ENCODE results near the gene SNX14.

Gene SNX14

DNA sequence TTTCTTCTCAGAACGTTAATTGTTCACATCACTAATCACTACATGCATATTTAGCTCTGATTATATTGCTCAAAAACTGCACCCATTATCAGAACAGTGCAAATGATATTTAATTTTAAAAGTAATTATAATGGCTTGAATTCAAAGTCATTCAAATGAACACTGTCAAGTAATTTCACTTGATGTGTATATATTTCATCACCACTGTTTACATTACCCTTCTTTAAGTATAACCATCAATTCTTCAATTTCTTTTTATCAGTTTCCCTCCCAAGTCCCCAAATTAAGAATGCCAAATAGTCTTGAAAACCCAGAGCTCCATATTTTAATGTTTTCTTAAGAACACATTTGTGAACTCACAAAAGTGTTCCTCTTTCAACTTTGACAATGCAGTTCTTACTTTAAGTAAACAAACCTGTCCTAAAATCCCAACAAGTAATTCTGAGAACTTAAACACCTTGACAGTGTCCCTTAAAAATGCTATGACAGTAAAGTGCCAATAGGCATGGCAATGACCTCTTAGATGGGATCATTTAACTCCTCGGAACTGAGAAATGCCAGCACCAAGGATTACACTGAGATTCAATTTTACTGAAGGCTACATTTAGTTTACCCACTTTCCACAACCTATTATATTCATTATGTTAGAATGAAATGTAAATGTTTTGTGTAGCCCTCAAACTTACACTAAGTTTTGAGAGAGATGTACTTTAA, 16.7 kb upstream of the SNX14 start:
- TF ChIP-seq REST (IDR thresholded peaks at IDR 0.05; ENCODE audit: low read depth) (no peak), EGR1 (IDR thresholded peaks at IDR 0.05) (no peak), TAF1 (IDR thresholded peaks at IDR 0.05; ENCODE audit: low read depth) (no peak), EP300 (IDR thresholded peaks at IDR 0.05; ENCODE audit: borderline replicate concordance) (no peak), RAD21 (IDR thresholded peaks at IDR 0.05; ENCODE audit: low read depth) (no peak), YY1 (IDR thresholded peaks at IDR 0.05; ENCODE audit: low read depth) (no peak), CEBPB (IDR thresholded peaks at IDR 0.05) (no peak), ZBTB7A (IDR thresholded peaks at IDR 0.05; ENCODE audit: low read depth) (no peak), TEAD4 (IDR thresholded peaks at IDR 0.05) (no peak), TCF12 (IDR thresholded peaks at IDR 0.05; ENCODE audit: low read depth) (no peak), FOXM1 (IDR thresholded peaks at IDR 0.05; ENCODE audit: borderline replicate concordance, low read depth) (no peak), USF1 (IDR thresholded peaks at IDR 0.05) (no peak), NFIC (IDR thresholded peaks at IDR 0.05) (no peak), CREB1 (IDR thresholded peaks at IDR 0.05; ENCODE audit: low read depth) (no peak)
- TF ChIP-seq, protein P1, sequence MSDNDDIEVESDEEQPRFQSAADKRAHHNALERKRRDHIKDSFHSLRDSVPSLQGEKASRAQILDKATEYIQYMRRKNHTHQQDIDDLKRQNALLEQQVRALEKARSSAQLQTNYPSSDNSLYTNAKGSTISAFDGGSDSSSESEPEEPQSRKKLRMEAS (IDR thresholded peaks at IDR 0.05), result no peak

DNA sequence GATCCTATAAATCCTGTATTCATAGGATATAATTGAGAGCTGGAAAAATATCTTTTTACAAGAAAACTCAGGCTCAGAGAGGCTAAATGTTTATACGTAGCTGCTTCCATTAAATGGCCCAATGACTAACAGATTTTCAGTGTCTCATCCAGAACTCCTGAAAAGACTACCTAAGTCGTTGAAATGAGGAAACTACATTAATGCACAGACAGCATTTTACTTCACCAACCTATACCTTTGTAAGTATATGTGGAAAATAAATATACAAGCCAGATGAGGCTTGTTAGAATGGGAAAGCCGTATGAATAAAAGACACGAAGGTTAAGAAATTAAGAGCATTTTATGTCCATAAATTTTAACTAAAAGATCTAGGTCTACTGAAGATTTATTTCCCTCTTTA, 8.4 kb upstream of the SNX14 start:
- TF ChIP-seq RAD21 (IDR thresholded peaks at IDR 0.05; ENCODE audit: low read depth), result no peak

- TF ChIP-seq CEBPB (IDR thresholded peaks at IDR 0.05) (no peak), NFIC (IDR thresholded peaks at IDR 0.05) (peak; percentile 91)
These were observed 7.2 kb upstream of the SNX14 start for GRCh38 chr6:85600713-85601313.

- TF ChIP-seq, protein P1 (IDR thresholded peaks at IDR 0.05), result no peak
- no peak for TF ChIP-seq RAD21 (IDR thresholded peaks at IDR 0.05; ENCODE audit: low read depth)
- peak; percentile 9; the same call in 1 of the 2 replicates for TF ChIP-seq TAF1 (IDR thresholded peaks at IDR 0.05; ENCODE audit: low read depth)
These were observed 706 bp upstream of the SNX14 start for GRCh38 chr6:85594197-85594930.

GRCh38 chr6:85592033-85592432, 1.6 kb downstream of the SNX14 start:
- TF ChIP-seq USF1 (IDR thresholded peaks at IDR 0.05), result no peak
- TF ChIP-seq NFIC (IDR thresholded peaks at IDR 0.05), result no peak
- TF ChIP-seq FOXM1 (IDR thresholded peaks at IDR 0.05; ENCODE audit: borderline replicate concordance, low read depth), result no peak
- TF ChIP-seq CEBPB (IDR thresholded peaks at IDR 0.05), result no peak
- no peak for TF ChIP-seq RAD21 (IDR thresholded peaks at IDR 0.05; ENCODE audit: low read depth)
- no peak for TF ChIP-seq ZBTB7A (IDR thresholded peaks at IDR 0.05; ENCODE audit: low read depth)
- no peak for TF ChIP-seq EGR1 (IDR thresholded peaks at IDR 0.05)
- no peak for TF ChIP-seq TAF1 (IDR thresholded peaks at IDR 0.05; ENCODE audit: low read depth)
- TF ChIP-seq EP300 (IDR thresholded peaks at IDR 0.05; ENCODE audit: borderline replicate concordance), result no peak
- TF ChIP-seq CREB1 (IDR thresholded peaks at IDR 0.05; ENCODE audit: low read depth), result no peak
- TF ChIP-seq, protein P1 (IDR thresholded peaks at IDR 0.05), result no peak
- TF ChIP-seq REST (IDR thresholded peaks at IDR 0.05; ENCODE audit: low read depth), result no peak
- no peak for TF ChIP-seq TCF12 (IDR thresholded peaks at IDR 0.05; ENCODE audit: low read depth)
- no peak for TF ChIP-seq YY1 (IDR thresholded peaks at IDR 0.05; ENCODE audit: low read depth)
- TF ChIP-seq TEAD4 (IDR thresholded peaks at IDR 0.05), result no peak

Measured in Ishikawa (cell line).